ENCODE data around the gene SET.
"Not testable (repeated sequence)": the region's sequence is repeated elsewhere in the genome, so short reads cannot be mapped to it uniquely, and the experiment has no call there.

SET gene

DNA sequence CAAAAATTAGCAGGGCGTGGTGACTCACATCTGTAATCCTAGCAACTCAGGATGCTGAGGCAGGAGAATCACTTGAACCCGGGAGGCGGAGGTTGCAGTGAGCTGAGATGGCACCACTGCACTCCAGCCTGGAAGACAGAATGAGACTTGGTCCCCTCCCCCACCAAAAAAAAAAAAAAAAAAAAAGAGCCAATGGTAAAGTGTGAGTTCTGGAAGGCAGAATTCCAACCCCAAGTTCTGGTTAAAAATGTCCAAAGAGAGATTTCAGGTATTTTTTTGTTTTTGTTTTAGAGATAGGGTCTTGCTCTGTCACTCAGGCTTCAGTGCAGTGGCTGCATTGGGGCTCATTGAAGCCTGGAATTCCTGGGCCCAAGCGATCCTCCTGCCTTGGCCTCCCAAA, 1.6 kb upstream of the SET start:
- H3K4me3 ChIP-seq (ENCODE audit: low read depth, low read length), result no peak overlapping the region
- no peak for DNase-seq (ENCODE audit: low read depth)

DNA sequence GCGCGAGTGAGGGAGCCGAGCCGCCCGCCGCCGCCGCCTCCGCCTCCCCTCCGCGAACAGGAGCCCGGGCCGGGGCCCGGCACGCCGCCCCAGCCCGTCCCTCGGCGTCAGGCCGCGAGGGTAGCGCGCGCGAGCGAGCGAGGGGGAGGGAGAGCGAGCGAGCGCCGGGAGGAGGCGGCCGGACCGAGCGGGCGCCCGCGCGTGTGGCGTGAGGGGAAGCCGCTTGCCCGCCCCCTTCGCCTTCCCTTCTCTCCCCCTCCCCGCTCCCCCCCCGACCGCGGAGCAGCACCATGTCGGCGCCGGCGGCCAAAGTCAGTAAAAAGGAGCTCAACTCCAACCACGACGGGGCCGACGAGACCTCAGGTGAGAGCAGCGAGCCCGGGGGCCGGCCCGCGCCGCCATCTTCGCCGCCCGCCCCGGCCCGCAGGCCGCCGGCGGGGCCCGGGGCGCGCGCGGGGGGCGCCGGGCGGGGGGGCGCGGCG, 312 bp downstream of the SET start:
- TF ChIP-seq, protein P1, sequence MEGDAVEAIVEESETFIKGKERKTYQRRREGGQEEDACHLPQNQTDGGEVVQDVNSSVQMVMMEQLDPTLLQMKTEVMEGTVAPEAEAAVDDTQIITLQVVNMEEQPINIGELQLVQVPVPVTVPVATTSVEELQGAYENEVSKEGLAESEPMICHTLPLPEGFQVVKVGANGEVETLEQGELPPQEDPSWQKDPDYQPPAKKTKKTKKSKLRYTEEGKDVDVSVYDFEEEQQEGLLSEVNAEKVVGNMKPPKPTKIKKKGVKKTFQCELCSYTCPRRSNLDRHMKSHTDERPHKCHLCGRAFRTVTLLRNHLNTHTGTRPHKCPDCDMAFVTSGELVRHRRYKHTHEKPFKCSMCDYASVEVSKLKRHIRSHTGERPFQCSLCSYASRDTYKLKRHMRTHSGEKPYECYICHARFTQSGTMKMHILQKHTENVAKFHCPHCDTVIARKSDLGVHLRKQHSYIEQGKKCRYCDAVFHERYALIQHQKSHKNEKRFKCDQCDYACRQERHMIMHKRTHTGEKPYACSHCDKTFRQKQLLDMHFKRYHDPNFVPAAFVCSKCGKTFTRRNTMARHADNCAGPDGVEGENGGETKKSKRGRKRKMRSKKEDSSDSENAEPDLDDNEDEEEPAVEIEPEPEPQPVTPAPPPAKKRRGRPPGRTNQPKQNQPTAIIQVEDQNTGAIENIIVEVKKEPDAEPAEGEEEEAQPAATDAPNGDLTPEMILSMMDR (IDR thresholded peaks at IDR 0.05; ENCODE audit: insufficient read depth, low read depth, low read length, missing control alignments), result no peak
- peak overlapping the region; percentile 54 for H3K4me3 ChIP-seq (ENCODE audit: low read depth, low read length)
- no peak for DNase-seq (ENCODE audit: low read depth)

More for the DNA sequence above, 1.6 kb upstream of the SET start:
- TF ChIP-seq, protein P1 (IDR thresholded peaks at IDR 0.05; ENCODE audit: insufficient read depth, low read depth, low read length, missing control alignments), result no peak

- peak; percentile 68 for DNase-seq (ENCODE audit: low read depth)
- TF ChIP-seq, protein P1 (IDR thresholded peaks at IDR 0.05; ENCODE audit: insufficient read depth, low read depth, low read length, missing control alignments), result no peak
- H3K4me3 ChIP-seq (ENCODE audit: low read depth, low read length), result peak overlapping the region; percentile 93
These were observed 1.0 kb downstream of the SET start for GRCh38 chr9:128689820-128690683.

DNA sequence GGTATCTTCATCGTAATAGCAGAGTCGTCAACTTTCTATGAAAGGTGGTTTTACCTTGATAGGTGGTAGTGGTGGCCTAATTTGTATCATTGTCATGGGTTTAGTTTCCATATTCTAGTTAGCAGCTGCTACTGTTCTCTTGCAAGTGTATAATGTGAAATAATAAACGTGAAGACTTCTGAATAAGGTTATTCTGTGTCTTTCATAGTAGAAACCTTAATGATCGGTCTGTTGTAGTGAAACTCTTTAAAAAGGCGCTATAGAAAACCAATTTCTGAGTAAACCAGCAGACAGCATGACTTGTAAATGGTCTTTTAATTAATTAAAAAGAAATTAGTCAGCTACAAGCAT, 1.6 kb downstream of the SET start:
- TF ChIP-seq, protein P1 (IDR thresholded peaks at IDR 0.05; ENCODE audit: insufficient read depth, low read depth, low read length, missing control alignments), result no peak
- DNase-seq (ENCODE audit: low read depth), result no peak
- H3K4me3 ChIP-seq (ENCODE audit: low read depth, low read length), result peak overlapping the region; percentile 93

DNA sequence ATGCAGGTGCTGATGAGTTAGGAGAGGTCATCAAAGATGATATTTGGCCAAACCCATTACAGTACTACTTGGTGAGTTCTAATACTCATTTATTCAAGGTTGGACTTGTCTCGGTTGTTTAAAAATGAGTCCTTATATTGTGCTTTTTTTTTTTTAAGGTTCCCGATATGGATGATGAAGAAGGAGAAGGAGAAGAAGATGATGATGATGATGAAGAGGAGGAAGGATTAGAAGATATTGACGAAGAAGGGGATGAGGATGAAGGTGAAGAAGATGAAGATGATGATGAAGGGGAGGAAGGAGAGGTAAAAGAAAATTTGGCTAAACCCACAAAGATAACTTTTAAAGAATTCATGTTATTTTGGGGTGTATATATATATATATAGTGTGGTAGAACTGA, 4.7 kb downstream of the SET start:
- H3K4me3 ChIP-seq (ENCODE audit: low read depth, low read length); DNase-seq (ENCODE audit: low read depth): not testable (repeated sequence)

GRCh38 chr9:128694344-128694743, 5.3 kb downstream of the SET start:
- no peak for DNase-seq (ENCODE audit: low read depth)
- no peak overlapping the region for H3K4me3 ChIP-seq (ENCODE audit: low read depth, low read length)
- TF ChIP-seq, protein P1 (IDR thresholded peaks at IDR 0.05; ENCODE audit: insufficient read depth, low read depth, low read length, missing control alignments), result no peak

DNA sequence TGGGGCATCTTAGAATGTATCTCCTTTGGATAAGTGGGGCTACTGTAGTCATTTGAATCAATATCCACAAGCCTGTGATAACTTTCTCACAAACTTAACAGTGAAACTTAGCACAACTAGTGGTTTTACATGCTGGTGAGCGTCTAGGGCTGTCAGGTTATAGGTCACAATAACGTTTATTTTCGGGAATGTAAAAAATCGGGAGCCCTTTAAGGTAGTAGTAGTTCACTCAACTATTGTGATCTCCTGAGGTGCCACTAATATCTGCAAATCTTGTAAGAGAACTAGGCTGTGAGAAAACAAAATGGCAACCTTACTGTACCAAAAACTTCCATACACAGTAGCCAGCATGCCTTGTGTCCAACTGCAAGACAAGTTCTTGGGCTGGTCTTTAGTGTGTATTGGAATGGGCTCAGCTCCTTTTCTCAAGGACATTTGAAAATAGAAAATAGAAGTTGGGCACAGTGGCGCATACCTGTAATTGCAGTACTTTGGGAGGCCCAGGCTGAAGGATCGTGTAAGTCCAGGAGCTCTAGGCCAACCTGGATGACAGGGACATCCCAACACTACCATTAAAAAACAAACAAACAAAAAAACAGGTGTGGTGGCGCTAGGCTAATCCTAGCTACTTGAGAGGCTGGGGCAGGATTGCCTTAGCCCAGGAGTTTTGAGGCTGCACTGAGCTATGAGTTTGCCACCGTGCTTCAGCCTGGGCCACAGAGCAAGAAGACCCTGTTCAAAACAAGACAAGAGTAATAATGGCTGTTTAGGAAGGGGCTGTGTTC, 8.1 kb downstream of the SET start:
- TF ChIP-seq, protein P1 (IDR thresholded peaks at IDR 0.05; ENCODE audit: insufficient read depth, low read depth, low read length, missing control alignments), result no peak
- no peak for DNase-seq (ENCODE audit: low read depth)
- H3K4me3 ChIP-seq (ENCODE audit: low read depth, low read length), result no peak overlapping the region

DNA sequence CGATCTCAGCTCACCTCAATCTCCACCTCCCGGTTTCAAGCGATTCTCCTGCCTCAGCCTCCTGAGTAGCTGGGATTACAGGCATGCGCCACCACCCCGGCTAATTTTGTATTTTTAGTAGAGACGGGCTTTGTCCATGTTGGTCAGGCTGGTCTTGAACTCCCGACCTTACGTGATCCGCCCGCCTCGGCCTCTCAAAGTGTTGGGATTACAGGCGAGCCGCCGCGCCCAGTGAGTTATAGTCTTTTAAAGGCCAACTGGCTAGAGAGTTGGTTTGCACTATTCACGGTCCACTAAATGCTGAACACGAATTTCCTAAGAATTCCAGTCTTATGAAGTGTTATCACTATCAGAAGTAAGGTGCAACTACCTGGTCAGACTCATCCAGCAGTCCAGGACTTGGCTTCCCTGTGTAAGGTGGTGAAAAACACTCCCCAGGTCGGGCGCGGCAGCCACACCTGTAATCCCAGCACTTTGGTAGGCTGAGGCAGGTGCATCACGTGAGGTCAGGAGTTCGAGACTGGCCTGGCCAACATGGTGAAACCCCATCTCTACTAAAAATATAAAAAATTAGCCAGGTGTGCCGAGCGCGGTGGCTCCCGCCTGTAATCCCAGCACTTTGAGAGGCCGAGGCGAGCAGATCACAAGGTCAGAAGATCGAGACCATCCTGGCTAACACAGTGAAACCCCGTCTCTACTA, 10.2 kb downstream of the SET start:
- DNase-seq (ENCODE audit: low read depth); H3K4me3 ChIP-seq (ENCODE audit: low read depth, low read length): not testable (repeated sequence)
